Measurements from ENCODE around the gene TXNDC5. TPM values are rescaled to one million over a fixed set of nuclear protein-coding genes. Genes with fewer than 3 reads are reported as not detected.

The TXNDC5 gene
- total RNA-seq, 1 donor from 2014 or later: 193 TPM

DNA sequence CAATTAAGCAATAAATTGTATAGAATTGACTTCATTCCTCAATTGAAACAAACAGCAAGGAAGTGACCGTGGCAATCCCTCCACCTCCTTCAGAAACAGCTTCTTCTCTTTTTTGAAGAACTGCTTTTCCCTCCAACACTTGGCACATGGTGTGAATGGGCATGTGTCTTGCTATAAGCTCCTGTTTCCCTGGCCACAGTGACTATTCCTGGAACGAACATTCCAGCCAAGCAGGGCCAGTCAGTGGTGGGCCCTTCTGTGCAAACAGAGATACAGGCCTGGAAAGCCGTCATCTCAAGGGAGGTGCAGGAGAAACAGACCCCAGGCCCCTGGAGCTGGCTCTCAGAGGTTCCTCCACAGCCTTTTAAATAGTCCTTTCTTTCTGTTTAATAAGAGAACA lies 6.9 kb downstream of the TXNDC5 start:
- H4K20me1 ChIP-seq (ENCODE audit: insufficient read depth, low read length): peaks cover 96% of the 10 kb centered on the region
- H3K36me3 ChIP-seq (ENCODE audit: insufficient read depth, low read length): peaks cover 58% of the 10 kb centered on the region
- no peak for DNase-seq (ENCODE audit: low read depth)
- Mint-ChIP-seq H3K4me3 (ENCODE audit: unreplicated experiment) (no peak overlapping the region), H3K27ac (ENCODE audit: unreplicated experiment) (no peak overlapping the region), H3K36me3 (ENCODE audit: low read depth, unreplicated experiment) (peaks cover 19% of the 10 kb centered on the region), H3K4me1 (ENCODE audit: low read depth, unreplicated experiment) (peaks cover 8% of the 10 kb centered on the region), H3K27me3 (ENCODE audit: low read depth, unreplicated experiment) (no peaks in the 10 kb centered on the region), H3K9me3 (ENCODE audit: unreplicated experiment) (peaks cover 2% of the 10 kb centered on the region)
- TF ChIP-seq, protein P1, sequence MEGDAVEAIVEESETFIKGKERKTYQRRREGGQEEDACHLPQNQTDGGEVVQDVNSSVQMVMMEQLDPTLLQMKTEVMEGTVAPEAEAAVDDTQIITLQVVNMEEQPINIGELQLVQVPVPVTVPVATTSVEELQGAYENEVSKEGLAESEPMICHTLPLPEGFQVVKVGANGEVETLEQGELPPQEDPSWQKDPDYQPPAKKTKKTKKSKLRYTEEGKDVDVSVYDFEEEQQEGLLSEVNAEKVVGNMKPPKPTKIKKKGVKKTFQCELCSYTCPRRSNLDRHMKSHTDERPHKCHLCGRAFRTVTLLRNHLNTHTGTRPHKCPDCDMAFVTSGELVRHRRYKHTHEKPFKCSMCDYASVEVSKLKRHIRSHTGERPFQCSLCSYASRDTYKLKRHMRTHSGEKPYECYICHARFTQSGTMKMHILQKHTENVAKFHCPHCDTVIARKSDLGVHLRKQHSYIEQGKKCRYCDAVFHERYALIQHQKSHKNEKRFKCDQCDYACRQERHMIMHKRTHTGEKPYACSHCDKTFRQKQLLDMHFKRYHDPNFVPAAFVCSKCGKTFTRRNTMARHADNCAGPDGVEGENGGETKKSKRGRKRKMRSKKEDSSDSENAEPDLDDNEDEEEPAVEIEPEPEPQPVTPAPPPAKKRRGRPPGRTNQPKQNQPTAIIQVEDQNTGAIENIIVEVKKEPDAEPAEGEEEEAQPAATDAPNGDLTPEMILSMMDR (IDR thresholded peaks at IDR 0.05; ENCODE audit: insufficient read depth, low read depth, low read length): no peak
- no peak for TF ChIP-seq EZH2 (IDR thresholded peaks at IDR 0.05; ENCODE audit: insufficient read depth, low read length)
- H3K9me3 ChIP-seq (ENCODE audit: insufficient read depth, low read depth, low read length): no peaks in the 10 kb centered on the region
- H3K4me3 ChIP-seq (ENCODE audit: insufficient read depth, low read depth, low read length): no peak overlapping the region
- H3K9ac ChIP-seq (ENCODE audit: low read length): no peak overlapping the region
- no peak overlapping the region for H3K27ac ChIP-seq (ENCODE audit: low read depth, low read length)
- no peak overlapping the region for H3K4me2 ChIP-seq (ENCODE audit: low read length)
- peaks cover 74% of the 10 kb centered on the region for H3K79me2 ChIP-seq (ENCODE audit: insufficient read depth, low read length)
- no peaks in the 10 kb centered on the region for H3K4me1 ChIP-seq (ENCODE audit: insufficient read depth, low read length)
- no peak for FAIRE-seq
- no peaks in the 10 kb centered on the region for H3K27me3 ChIP-seq (ENCODE audit: insufficient read depth, low read length)
- no peak overlapping the region for H2AFZ ChIP-seq (ENCODE audit: low read depth, low read length)

GRCh38 chr6:7902867-7903266 lies 7.7 kb downstream of the TXNDC5 start:
- no peaks in the 10 kb centered on the region for H3K27me3 ChIP-seq (ENCODE audit: insufficient read depth, low read length)
- H3K4me3 ChIP-seq (ENCODE audit: insufficient read depth, low read depth, low read length): no peak overlapping the region
- H3K27ac ChIP-seq (ENCODE audit: low read depth, low read length): no peak overlapping the region
- no peak overlapping the region for H3K4me2 ChIP-seq (ENCODE audit: low read length)
- no peaks in the 10 kb centered on the region for H3K9me3 ChIP-seq (ENCODE audit: insufficient read depth, low read depth, low read length)
- H3K9ac ChIP-seq (ENCODE audit: low read length): no peak overlapping the region
- Mint-ChIP-seq H3K4me1 (ENCODE audit: low read depth, unreplicated experiment) (peaks cover 6% of the 10 kb centered on the region), H3K27me3 (ENCODE audit: low read depth, unreplicated experiment) (no peaks in the 10 kb centered on the region), H3K27ac (ENCODE audit: unreplicated experiment) (no peak overlapping the region), H3K9me3 (ENCODE audit: unreplicated experiment) (peaks cover 2% of the 10 kb centered on the region), H3K36me3 (ENCODE audit: low read depth, unreplicated experiment) (peaks cover 23% of the 10 kb centered on the region), H3K4me3 (ENCODE audit: unreplicated experiment) (no peak overlapping the region)
- peaks cover 66% of the 10 kb centered on the region for H3K79me2 ChIP-seq (ENCODE audit: insufficient read depth, low read length)
- FAIRE-seq (no peak), DNase-seq (ENCODE audit: low read depth) (no peak)
- H3K4me1 ChIP-seq (ENCODE audit: insufficient read depth, low read length): no peaks in the 10 kb centered on the region
- peaks cover 64% of the 10 kb centered on the region for H3K36me3 ChIP-seq (ENCODE audit: insufficient read depth, low read length)
- no peak for TF ChIP-seq EZH2 (IDR thresholded peaks at IDR 0.05; ENCODE audit: insufficient read depth, low read length)
- TF ChIP-seq, protein P1 (IDR thresholded peaks at IDR 0.05; ENCODE audit: insufficient read depth, low read depth, low read length): no peak
- no peak overlapping the region for H2AFZ ChIP-seq (ENCODE audit: low read depth, low read length)
- peaks cover 97% of the 10 kb centered on the region for H4K20me1 ChIP-seq (ENCODE audit: insufficient read depth, low read length)

DNA sequence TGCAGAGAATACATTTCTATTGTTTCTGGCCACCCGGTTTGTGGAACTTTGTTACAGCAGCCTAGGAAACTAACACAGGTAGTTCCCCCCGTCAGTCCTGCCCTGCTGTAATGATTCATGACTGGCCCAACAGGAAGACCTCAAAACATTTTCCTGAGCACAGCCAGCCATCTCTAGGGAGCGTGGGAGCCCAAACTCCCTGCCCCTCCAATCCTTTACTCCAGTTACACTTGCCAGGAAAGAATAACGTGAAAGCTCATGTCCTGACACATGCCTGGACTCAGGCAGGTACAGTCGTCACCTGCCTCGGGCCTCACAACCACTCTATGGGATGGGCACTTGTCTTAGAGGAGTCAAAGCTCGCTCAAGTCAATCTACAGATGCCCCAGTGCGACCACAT lies 8.4 kb downstream of the TXNDC5 start:
- no peaks in the 10 kb centered on the region for H3K27me3 Mint-ChIP-seq (ENCODE audit: low read depth, unreplicated experiment)

More for the DNA sequence above, 8.4 kb downstream of the TXNDC5 start:
- H3K4me3 Mint-ChIP-seq (ENCODE audit: unreplicated experiment): no peak overlapping the region
- no peaks in the 10 kb centered on the region for H3K9me3 ChIP-seq (ENCODE audit: insufficient read depth, low read depth, low read length)
- peaks cover 4% of the 10 kb centered on the region for H3K4me1 Mint-ChIP-seq (ENCODE audit: low read depth, unreplicated experiment)
- H3K36me3 ChIP-seq (ENCODE audit: insufficient read depth, low read length): peaks cover 68% of the 10 kb centered on the region
- no peak overlapping the region for H2AFZ ChIP-seq (ENCODE audit: low read depth, low read length)
- H3K27ac Mint-ChIP-seq (ENCODE audit: unreplicated experiment): no peak overlapping the region
- H3K27me3 ChIP-seq (ENCODE audit: insufficient read depth, low read length): no peaks in the 10 kb centered on the region
- H3K4me3 ChIP-seq (ENCODE audit: insufficient read depth, low read depth, low read length): no peak overlapping the region
- no peaks in the 10 kb centered on the region for H3K4me1 ChIP-seq (ENCODE audit: insufficient read depth, low read length)
- peaks cover 62% of the 10 kb centered on the region for H3K79me2 ChIP-seq (ENCODE audit: insufficient read depth, low read length)
- DNase-seq (ENCODE audit: low read depth) (no peak), FAIRE-seq (no peak)
- TF ChIP-seq, protein P1 (IDR thresholded peaks at IDR 0.05; ENCODE audit: insufficient read depth, low read depth, low read length): no peak
- TF ChIP-seq EZH2 (IDR thresholded peaks at IDR 0.05; ENCODE audit: insufficient read depth, low read length): no peak
- H3K9me3 Mint-ChIP-seq (ENCODE audit: unreplicated experiment): peaks cover 2% of the 10 kb centered on the region
- H3K36me3 Mint-ChIP-seq (ENCODE audit: low read depth, unreplicated experiment): peaks cover 25% of the 10 kb centered on the region
- peaks cover 97% of the 10 kb centered on the region for H4K20me1 ChIP-seq (ENCODE audit: insufficient read depth, low read length)
- no peak overlapping the region for H3K27ac ChIP-seq (ENCODE audit: low read depth, low read length)
- no peak overlapping the region for H3K4me2 ChIP-seq (ENCODE audit: low read length)
- no peak overlapping the region for H3K9ac ChIP-seq (ENCODE audit: low read length)
